Activated CD8-positive, alpha-beta memory T cell treated with anti-CD3 and anti-CD28 coated beads, Interleukin-2, amount 10 ng/mL, durations not matched to agents 7 days and 5 days (primary cell): ENCODE measurements around the gene CROCC2. TPM values are rescaled to one million over a fixed set of nuclear protein-coding genes. Genes with fewer than 3 reads are reported as not detected.

Experiments used
- ATAC-seq: fragments of 150-1000 bp; cut with Tn5 transposase; one replicate; pipeline ENCODE4 v1.10.0; 2021; ENCODE audit warnings: moderate library complexity
- CTCF ChIA-PET: fragments of 350-600 bp; sonication (Branson Sonifier 250); formaldehyde crosslinking; loops from one replicate; lab custom pipeline; 2021; ENCODE audit warnings: antibody characterized with exemption; lab: Charles Lee
- DNase-seq: peaks from one replicate; pipeline ENCODE4 v3.0.0-alpha.2; 2020
- H3K27ac Mint-ChIP-seq: one replicate; pipeline ENCODE4 v1.8.0; 2021; ENCODE audit warnings: mild to moderate bottlenecking, mixed read lengths
- H3K27me3 Mint-ChIP-seq: one replicate; pipeline ENCODE4 v1.8.0; 2021; ENCODE audit warnings: mixed read lengths
- H3K36me3 Mint-ChIP-seq: one replicate; pipeline ENCODE4 v1.8.0; 2021; ENCODE audit warnings: mild to moderate bottlenecking, mixed read lengths
- H3K4me1 Mint-ChIP-seq: one replicate; pipeline ENCODE4 v1.8.0; 2021; ENCODE audit warnings: mixed read lengths
- H3K4me3 Mint-ChIP-seq: one replicate; pipeline ENCODE4 v1.8.0; 2021; ENCODE audit warnings: mild to moderate bottlenecking, moderate library complexity, mixed read lengths
- H3K9me3 Mint-ChIP-seq: one replicate; pipeline ENCODE4 v1.8.0; 2022; ENCODE audit warnings: low read depth, mixed read lengths
- total RNA-seq, 2 experiments: library from RNA; stranded (reverse); gene quantifications; one replicate each; pipeline ENCODE4 v1.2.3, GENCODE V29; 2021

Gene CROCC2
- total RNA-seq, 2 experiments from 2014 or later = not detected

- H3K36me3 Mint-ChIP-seq = no peaks in the 10 kb centered on the region
- no peaks in the 10 kb centered on the region for H3K9me3 Mint-ChIP-seq
- no peaks in the 10 kb centered on the region for H3K4me1 Mint-ChIP-seq
- DNase-seq (no peak), ATAC-seq (no peak)
- no peak overlapping the region for H3K4me3 Mint-ChIP-seq
- no peak overlapping the region for H3K27ac Mint-ChIP-seq
- H3K27me3 Mint-ChIP-seq = no peaks in the 10 kb centered on the region
- CTCF ChIA-PET = no interaction called here
Measured at GRCh38 chr2:240989451-240990265, 83.5 kb downstream of the CROCC2 start.

DNA sequence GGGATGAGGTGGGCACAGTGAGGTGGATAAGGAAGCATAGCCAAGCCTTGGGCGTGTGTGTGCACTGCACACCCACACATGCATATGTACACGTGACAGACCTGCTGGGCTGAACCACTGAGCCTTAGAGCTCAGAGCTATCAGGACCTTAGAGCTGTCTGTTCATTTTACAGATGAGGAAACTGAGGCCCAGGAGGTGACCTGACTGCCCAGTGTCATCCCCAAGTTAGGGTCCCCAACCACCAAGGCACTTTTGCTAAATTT is 84.1 kb downstream of the CROCC2 start:
- no peak overlapping the region for H3K4me3 Mint-ChIP-seq
- ATAC-seq (no peak), DNase-seq (no peak)
- no peaks in the 10 kb centered on the region for H3K9me3 Mint-ChIP-seq
- H3K36me3 Mint-ChIP-seq = no peaks in the 10 kb centered on the region
- no peak overlapping the region for H3K27ac Mint-ChIP-seq
- CTCF ChIA-PET = no interaction called here
- H3K4me1 Mint-ChIP-seq = no peaks in the 10 kb centered on the region
- no peaks in the 10 kb centered on the region for H3K27me3 Mint-ChIP-seq

DNA sequence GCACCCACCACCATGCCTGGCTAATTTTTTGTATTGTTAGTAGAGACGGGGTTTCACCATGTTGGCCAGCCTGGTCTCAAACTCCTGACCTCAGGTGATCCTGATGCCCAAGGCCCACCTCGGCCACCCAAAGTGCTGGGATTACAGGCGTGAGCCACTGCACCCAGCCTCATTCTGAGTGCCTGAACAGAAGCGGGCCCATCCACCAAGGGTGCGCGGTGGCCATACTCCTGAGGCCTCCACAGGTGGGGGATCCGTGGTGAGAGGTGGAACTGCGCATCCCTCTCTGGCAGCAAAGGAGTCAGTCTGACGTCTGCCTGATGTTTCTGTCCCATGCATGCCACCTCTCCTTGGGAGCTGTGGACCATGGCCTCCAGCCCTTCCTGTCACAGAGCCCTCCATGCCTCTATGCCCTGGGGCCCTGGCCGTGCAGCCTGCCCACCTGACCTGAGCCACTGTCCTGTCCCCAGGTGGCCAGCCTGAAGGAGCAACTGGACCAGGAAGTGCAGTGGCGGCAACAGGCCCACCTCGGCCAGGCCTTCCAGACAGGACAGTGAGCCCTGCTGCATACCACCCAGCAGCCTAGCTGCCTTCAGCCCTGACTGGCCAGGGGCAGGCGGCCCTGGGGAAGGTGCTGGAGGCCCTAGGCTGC is 84.7 kb downstream of the CROCC2 start:
- no peaks in the 10 kb centered on the region for H3K4me1 Mint-ChIP-seq
- DNase-seq (no peak), ATAC-seq (no peak)
- H3K27ac Mint-ChIP-seq = no peak overlapping the region
- no peaks in the 10 kb centered on the region for H3K9me3 Mint-ChIP-seq
- CTCF ChIA-PET = no interaction called here
- no peak overlapping the region for H3K4me3 Mint-ChIP-seq
- no peaks in the 10 kb centered on the region for H3K36me3 Mint-ChIP-seq
- H3K27me3 Mint-ChIP-seq = no peaks in the 10 kb centered on the region

DNA sequence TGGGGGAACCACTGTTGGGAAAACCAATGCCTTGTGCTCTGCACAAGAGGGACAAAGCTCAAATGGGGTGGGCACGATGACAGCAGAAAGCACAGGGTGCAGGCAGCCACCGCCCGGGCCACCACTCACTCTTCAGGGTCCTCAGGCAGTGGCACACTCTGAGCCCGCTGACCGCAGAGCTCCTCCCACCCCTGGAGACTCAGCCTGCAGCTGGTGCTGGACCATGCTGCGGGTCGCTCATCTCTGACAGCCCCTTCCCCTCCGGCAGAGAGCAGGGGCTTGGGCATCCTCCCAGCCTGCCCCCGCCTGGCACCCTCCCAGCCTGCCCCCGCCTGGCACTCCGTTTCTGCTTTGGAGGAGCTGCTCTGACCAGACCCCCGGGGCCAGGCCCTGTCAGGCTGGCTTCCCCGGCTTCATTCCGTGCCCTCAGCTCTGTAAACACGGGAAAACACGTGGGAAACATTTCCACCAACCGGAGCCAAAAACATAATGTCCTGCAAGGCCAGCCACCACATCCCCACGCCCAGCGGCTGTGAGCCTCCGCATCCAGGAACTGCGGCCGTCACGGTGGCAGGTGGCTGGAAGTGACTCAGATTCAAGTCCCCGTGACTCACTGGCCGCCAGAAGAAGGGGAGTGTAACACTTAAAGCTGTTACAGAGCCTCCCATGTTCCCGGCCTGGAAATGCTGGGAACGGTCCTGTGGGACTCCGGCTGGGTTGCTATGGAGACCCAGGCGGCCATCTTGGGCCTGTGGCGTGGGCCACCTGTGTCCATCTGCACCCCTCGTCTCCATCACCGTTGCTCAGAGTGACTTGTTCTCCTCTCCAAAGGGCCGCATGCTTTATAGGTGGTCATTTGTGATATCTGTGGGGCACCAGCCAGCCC is 85.5 kb downstream of the CROCC2 start:
- DNase-seq (no peak), ATAC-seq (no peak)
- no peaks in the 10 kb centered on the region for H3K27me3 Mint-ChIP-seq
- H3K9me3 Mint-ChIP-seq = no peaks in the 10 kb centered on the region
- no peak overlapping the region for H3K27ac Mint-ChIP-seq
- CTCF ChIA-PET = no interaction called here
- no peaks in the 10 kb centered on the region for H3K4me1 Mint-ChIP-seq
- no peaks in the 10 kb centered on the region for H3K36me3 Mint-ChIP-seq
- H3K4me3 Mint-ChIP-seq = no peak overlapping the region

DNA sequence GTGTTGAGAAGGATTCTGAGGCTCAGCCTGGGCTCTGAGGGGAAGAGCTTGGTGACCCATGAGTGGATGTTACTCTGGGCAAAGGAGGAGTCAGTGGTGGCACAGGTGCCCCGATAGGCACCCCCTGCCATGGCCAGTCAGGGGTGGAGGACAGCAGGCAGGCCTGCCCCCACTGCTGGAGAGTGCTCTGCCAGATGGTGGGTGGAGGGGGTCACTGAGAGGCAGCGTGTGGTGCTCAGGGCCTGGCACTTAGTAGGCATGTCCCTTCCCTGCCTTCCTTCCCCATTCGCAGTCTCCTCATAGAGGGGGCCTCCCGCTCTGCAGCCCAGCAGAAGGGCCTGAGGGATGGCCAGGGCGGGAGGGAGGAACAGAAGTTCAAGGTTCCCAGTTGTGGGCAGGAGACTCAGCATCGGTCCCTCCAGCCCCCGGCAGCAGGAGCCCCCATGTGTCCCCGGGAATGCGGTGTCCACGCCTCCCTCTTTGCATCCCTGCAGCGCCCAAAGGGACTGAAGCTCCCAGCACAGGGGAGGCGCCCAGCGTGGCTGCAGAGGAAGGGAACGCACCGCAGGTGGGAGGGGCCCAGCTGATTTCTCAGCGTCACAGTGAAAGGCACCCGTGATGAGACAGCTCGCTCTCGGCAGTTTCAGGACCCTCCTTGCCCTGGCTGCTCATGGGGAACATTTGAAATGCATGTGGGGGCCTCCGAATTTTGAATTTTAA is 86.6 kb downstream of the CROCC2 start:
- CTCF ChIA-PET = no interaction called here
- ATAC-seq (no peak), DNase-seq (no peak)
- no peak overlapping the region for H3K27ac Mint-ChIP-seq
- no peaks in the 10 kb centered on the region for H3K36me3 Mint-ChIP-seq
- no peaks in the 10 kb centered on the region for H3K9me3 Mint-ChIP-seq
- peaks cover 6% of the 10 kb centered on the region for H3K27me3 Mint-ChIP-seq
- H3K4me1 Mint-ChIP-seq = peaks cover 2% of the 10 kb centered on the region
- H3K4me3 Mint-ChIP-seq = no peak overlapping the region

DNA sequence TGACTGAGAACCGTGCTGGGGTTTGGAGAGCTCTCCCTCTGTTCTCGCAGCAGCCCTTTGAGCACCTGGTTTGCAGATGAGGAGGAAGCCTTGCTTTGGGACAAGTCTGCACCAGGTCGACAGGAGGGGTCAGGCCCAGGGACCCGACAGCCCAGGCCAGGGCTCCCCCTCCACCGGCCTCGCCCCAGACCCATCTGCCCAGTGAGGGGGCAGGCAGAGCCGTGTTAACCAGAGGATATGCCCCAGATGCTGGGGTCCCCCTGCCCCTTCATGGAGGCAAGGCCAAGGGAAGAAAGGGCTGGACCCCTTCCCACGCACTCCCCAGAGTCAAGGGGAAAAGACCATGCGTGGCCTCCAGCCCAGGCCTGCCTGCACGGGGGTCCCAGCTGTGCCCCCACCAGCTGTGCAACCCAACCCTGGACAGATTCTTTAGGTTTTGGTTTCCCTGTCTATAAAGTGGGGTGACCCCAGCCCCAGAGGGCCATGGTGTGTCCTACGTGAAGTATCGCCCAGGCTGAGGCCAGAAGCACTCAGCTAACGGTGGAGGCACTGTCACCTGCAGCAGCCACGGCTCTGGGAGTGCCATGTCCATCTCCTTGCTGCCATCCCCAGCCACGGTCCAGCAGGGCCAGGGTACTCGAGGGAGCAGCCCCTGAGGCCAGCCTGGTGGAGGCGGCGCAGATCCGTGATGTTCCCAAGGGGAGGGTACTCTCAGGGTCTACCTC is 87.5 kb downstream of the CROCC2 start:
- no peak overlapping the region for H3K27ac Mint-ChIP-seq
- H3K4me3 Mint-ChIP-seq = no peak overlapping the region
- DNase-seq (no peak), ATAC-seq (no peak)
- H3K36me3 Mint-ChIP-seq = no peaks in the 10 kb centered on the region
- H3K4me1 Mint-ChIP-seq = peaks cover 2% of the 10 kb centered on the region
- H3K9me3 Mint-ChIP-seq = no peaks in the 10 kb centered on the region
- CTCF ChIA-PET = interaction anchor here (0.6 kb wide), 1 partner anchor 140 kb away, joined by 3 read pairs; no protein-coding TSS in a partner anchor
- peaks cover 8% of the 10 kb centered on the region for H3K27me3 Mint-ChIP-seq

DNA sequence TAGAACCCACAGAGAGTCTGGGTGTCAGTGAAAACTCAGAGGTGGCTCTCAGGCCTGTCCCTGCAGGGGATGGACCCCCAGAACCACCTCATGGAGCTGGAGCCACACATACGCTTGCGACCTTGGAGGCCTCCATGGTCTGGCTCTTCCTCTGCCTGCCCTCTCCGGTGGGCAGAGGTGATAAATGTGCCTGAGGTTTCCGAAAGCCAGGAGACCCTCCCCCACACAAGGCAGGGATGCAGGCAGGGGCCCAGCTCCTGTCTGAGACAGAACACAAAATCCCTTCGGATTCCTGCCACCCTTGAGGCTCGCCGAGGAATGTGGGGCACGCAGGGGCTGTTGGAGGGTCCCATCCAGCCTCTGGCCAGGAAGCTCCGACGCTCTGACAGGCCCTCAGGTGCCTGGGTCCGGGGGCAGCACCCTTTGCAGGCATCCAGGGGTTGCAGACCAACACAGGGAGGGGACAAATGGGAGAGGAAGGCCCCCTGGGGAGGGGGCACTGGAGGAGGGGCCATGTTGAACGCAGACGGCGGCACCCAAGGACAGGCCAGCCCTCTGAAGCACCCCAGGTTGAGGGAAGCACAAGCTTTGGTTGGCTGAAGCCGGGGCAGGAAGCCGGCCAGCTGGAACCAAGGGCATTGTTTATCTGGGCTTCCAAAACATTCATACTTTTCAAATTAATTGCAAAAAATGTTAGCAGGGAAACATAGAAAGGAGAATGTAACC is 88.2 kb downstream of the CROCC2 start:
- ATAC-seq (no peak), DNase-seq (no peak)
- H3K36me3 Mint-ChIP-seq = no peaks in the 10 kb centered on the region
- CTCF ChIA-PET = interaction anchor here (0.6 kb wide), 1 partner anchor 141 kb away, joined by 3 read pairs; no protein-coding TSS in a partner anchor
- H3K4me1 Mint-ChIP-seq = peaks cover 2% of the 10 kb centered on the region
- H3K27me3 Mint-ChIP-seq = peaks cover 8% of the 10 kb centered on the region
- H3K4me3 Mint-ChIP-seq = no peak overlapping the region
- no peaks in the 10 kb centered on the region for H3K9me3 Mint-ChIP-seq
- no peak overlapping the region for H3K27ac Mint-ChIP-seq

DNA sequence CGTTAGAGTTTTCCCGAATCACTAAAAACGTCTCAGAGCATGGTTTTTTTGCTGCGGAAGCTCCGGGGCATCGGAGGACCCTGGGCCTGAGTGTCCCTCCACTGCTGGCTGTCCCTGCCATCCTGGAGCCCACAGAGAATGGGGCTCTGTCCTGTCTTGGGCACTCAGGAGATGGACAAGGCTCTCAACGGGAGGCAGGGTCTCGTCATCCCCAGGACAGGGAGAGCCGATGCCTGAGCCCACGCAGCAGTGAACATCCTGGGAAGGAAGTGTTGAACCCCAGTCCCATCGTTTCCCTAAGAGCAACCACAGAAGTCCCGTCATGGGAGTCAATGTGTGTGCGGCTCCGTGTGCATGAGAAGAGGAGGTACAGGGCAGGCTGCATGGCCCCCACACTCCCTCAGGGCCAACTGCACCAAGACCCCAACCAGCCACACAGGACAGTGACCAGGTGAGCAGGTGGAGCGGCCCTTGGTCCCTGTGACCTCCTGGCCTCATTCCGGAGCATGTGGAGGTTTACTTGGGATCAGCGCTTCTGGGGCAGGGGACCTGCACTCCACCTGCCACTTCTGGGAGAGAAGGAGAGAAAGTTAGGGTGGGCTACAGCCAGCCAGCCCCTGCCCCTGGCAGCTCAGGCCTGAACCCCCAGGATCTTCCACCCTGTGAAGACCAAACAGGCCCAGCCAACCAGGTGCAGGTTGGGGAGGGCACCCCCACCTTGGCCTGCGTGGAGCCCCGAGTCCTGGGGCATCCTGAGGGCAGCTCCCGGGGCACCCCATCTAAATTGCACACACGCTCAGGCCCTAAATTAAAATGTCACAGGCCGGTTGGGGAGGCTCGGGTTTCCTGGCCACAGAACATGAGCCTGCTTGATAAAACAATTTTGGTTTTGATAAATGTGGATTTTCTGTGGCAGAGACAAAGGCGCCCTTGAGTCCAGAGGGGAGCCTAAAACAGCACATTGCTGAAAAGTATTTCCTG is 89.2 kb downstream of the CROCC2 start:
- Mint-ChIP-seq H3K9me3 (no peaks in the 10 kb centered on the region), H3K4me1 (peaks cover 2% of the 10 kb centered on the region), H3K36me3 (no peaks in the 10 kb centered on the region), H3K27me3 (peaks cover 18% of the 10 kb centered on the region), H3K27ac (no peak overlapping the region), H3K4me3 (no peak overlapping the region)
- ATAC-seq = no peak
- DNase-seq = no peak
- CTCF ChIA-PET = no interaction called here

GRCh38 chr2:240996161-240996833 is 90.2 kb downstream of the CROCC2 start:
- CTCF ChIA-PET = no interaction called here
- ATAC-seq = no peak
- peaks cover 2% of the 10 kb centered on the region for H3K4me1 Mint-ChIP-seq

GRCh38 chr2:240996834-240997140 is 90.7 kb downstream of the CROCC2 start:
- Mint-ChIP-seq H3K4me3 (no peak overlapping the region), H3K27me3 (peaks cover 20% of the 10 kb centered on the region), H3K36me3 (no peaks in the 10 kb centered on the region), H3K9me3 (no peaks in the 10 kb centered on the region), H3K4me1 (peaks cover 2% of the 10 kb centered on the region), H3K27ac (no peak overlapping the region)
- DNase-seq (no peak), ATAC-seq (no peak)
- CTCF ChIA-PET = no interaction called here

More at GRCh38 chr2:240996161-240996833, 90.2 kb downstream of the CROCC2 start:
- no peak for DNase-seq
- Mint-ChIP-seq H3K9me3 (no peaks in the 10 kb centered on the region), H3K36me3 (no peaks in the 10 kb centered on the region), H3K27ac (no peak overlapping the region), H3K4me3 (no peak overlapping the region), H3K27me3 (peaks cover 20% of the 10 kb centered on the region)

DNA sequence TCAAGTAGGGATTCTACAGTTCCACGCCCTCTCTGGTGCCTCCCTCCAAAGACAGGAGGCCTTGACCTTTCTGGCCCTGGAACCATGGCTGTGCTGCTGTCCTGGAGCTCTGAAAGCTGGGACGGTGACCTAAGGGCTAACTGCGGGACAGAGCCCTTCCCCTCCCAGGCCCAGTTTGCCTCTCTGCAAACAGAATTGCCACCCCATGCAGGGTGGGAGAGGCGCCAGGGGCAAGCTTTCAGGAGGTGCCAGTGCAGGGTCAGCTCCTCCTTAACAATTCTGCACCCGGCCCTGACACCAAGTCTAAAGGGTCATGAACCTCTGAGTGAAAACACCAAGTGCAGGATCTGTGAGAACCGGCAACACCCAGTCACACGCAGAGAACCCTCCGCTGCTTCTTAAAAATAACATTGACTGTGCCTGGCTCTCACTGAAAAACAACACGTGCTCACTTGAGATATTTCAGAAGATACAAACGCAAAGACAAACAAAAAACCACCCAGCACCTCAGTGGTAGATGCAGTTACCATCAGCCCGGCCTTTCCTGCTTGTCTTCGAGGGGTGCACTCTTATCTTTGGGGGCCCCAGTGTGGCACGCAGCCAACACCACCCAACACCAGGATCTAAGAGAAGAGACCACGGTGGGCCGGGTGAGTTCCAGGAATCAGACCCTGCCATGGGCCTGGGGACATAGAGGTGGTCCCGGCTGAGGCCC is 91.2 kb downstream of the CROCC2 start:
- peaks cover 2% of the 10 kb centered on the region for H3K4me1 Mint-ChIP-seq
- no peak overlapping the region for H3K27ac Mint-ChIP-seq
- H3K9me3 Mint-ChIP-seq = no peaks in the 10 kb centered on the region
- CTCF ChIA-PET = no interaction called here
- H3K36me3 Mint-ChIP-seq = no peaks in the 10 kb centered on the region
- peaks cover 20% of the 10 kb centered on the region for H3K27me3 Mint-ChIP-seq
- no peak for ATAC-seq
- no peak for DNase-seq
- H3K4me3 Mint-ChIP-seq = no peak overlapping the region
